Endothelial cell of umbilical vein (primary cell): ENCODE measurements around the gene TRIM56. TPM values are rescaled to one million over a fixed set of nuclear protein-coding genes. Genes with fewer than 3 reads are reported as not detected.
"Not testable (repeated sequence)": the region's sequence is repeated elsewhere in the genome, so short reads cannot be mapped to it uniquely, and the experiment has no call there.

ENCODE experiments used
- BruUV-seq: library from RNA; stranded (reverse); fragments of 400-500 nt; replicated peaks from 2 replicates; lab custom pipeline; 2021; lab: Mats Ljungman, UMichigan
- CTCF ChIA-PET: fragments of 300-600, 350-600 bp; sonication (Branson Sonifier 250); formaldehyde crosslinking; loops from one replicate; lab custom pipeline; 2021; ENCODE audit warnings: antibody characterized with exemption, inconsistent platforms; lab: Charles Lee
- POLR2A ChIA-PET: fragments of 300-600, 350-600 bp; sonication (Branson Sonifier 250); formaldehyde crosslinking; loops from one replicate; lab custom pipeline; 2021; ENCODE audit warnings: antibody characterized with exemption, inconsistent platforms; lab: Charles Lee
- DNase-seq: peaks from one replicate; pipeline ENCODE4 v3.0.0-alpha.2; 2011; ENCODE audit warnings: low read depth, low spot score
- FAIRE-seq: peaks from 2 replicates; lab custom pipeline; 2011; peaks lifted over from hg19 to GRCh38; lab: Jason Lieb, UNC
- H2AFZ ChIP-seq: 2 replicates; pipeline ENCODE4 v1.6.0; 2012; ENCODE audit warnings: low read depth, low read length, control low read depth, inconsistent platforms
- H3K27ac ChIP-seq: 2 replicates; pipeline ENCODE4 v1.5.1; 2011; ENCODE audit warnings: low read depth, mild to moderate bottlenecking, control low read depth, low read length, moderate library complexity; ENCODE audit not compliant: insufficient read depth
- H3K27me3 ChIP-seq, 2 experiments: 2 replicates each; pipeline versions ENCODE4 v1.6.0 to v1.6.1; 2011; ENCODE audit warnings: low read length in 2 of 2, mixed read lengths in 1 of 2; ENCODE audit not compliant: control insufficient read depth in 2 of 2, insufficient read depth in 2 of 2
- H3K36me3 ChIP-seq, 2 experiments: 2 replicates in 1 of 2; 3 replicates in 1 of 2; pipeline ENCODE4 v1.5.1; 2011; ENCODE audit warnings: low read length in 2 of 2, mild to moderate bottlenecking in 1 of 2, moderate library complexity in 1 of 2; ENCODE audit not compliant: control insufficient read depth in 2 of 2, insufficient read depth in 2 of 2; ENCODE audit errors: extremely low read depth in 1 of 2
- H3K4me1 ChIP-seq: 3 replicates; pipeline ENCODE4 v1.5.1; 2011; ENCODE audit warnings: mild to moderate bottlenecking, low read length; ENCODE audit not compliant: control insufficient read depth, insufficient read depth; ENCODE audit errors: extremely low read depth
- H3K4me2 ChIP-seq: 2 replicates; pipeline ENCODE4 v1.6.1; 2011; ENCODE audit warnings: low read length, control low read depth, mixed read lengths; ENCODE audit not compliant: insufficient read depth
- H3K4me3 ChIP-seq, 3 experiments: fragments of 200-600 bp in 1 of 3; sonication (generic), shearing (Covaris generic) in 1 of 3; replicated peaks in 1 of 3; 2 replicates each; pipeline ENCODE4 v1.5.1; 2011 to 2016; ENCODE audit warnings: control low read depth in 3 of 3, low read length in 3 of 3, mild to moderate bottlenecking in 2 of 3, inconsistent platforms in 1 of 3, low read depth in 1 of 3, moderate library complexity in 1 of 3; ENCODE audit not compliant: insufficient read depth in 1 of 3
- H3K79me2 ChIP-seq: 2 replicates; pipeline ENCODE4 v1.6.0; 2012; ENCODE audit warnings: low read length, inconsistent platforms; ENCODE audit not compliant: control insufficient read depth, insufficient read depth
- H3K9ac ChIP-seq: replicated peaks from 2 replicates; pipeline ENCODE3; 2011; ENCODE audit warnings: low read length, control low read depth; ENCODE audit not compliant: insufficient read depth; ENCODE audit errors: extremely low read depth
- H3K9me1 ChIP-seq: replicated peaks from 3 replicates; pipeline ENCODE4 v1.6.0; 2011; ENCODE audit warnings: mild to moderate bottlenecking, low read length; ENCODE audit not compliant: control insufficient read depth, insufficient read depth; ENCODE audit errors: extremely low read depth
- H3K9me3 ChIP-seq: replicated peaks from 2 replicates; pipeline ENCODE4 v1.5.1; 2012; ENCODE audit warnings: low read length, inconsistent platforms; ENCODE audit not compliant: control insufficient read depth, insufficient read depth
- H4K20me1 ChIP-seq: replicated peaks from 2 replicates; pipeline ENCODE3; 2011; ENCODE audit warnings: mild to moderate bottlenecking, low read length; ENCODE audit not compliant: control insufficient read depth, insufficient read depth; ENCODE audit errors: extremely low read depth
- EZH2 ChIP-seq: IDR thresholded peaks from 2 replicates; pipeline ENCODE4 v1.6.1; 2012; ENCODE audit warnings: borderline replicate concordance, low read depth, mild to moderate bottlenecking, moderate library complexity, low read length, inconsistent platforms; ENCODE audit not compliant: severe bottlenecking
- JUN ChIP-seq: IDR thresholded peaks from 2 replicates; pipeline ENCODE4 v1.6.1; 2011; ENCODE audit warnings: borderline replicate concordance, low read depth; ENCODE audit not compliant: insufficient read length, insufficient read depth
- MYC ChIP-seq: IDR thresholded peaks from one replicate; pipeline ENCODE4 v1.6.1; 2011; ENCODE audit warnings: mild to moderate bottlenecking, low read depth, low read length
- POLR2A ChIP-seq: IDR thresholded peaks from 2 replicates; pipeline ENCODE4 v1.6.1; 2012; ENCODE audit warnings: low read depth, mild to moderate bottlenecking, control low read depth, low read length
- POLR2AphosphoS5 ChIP-seq: IDR thresholded peaks from 2 replicates; pipeline ENCODE4 v1.6.1; 2012; ENCODE audit warnings: low read depth, mild to moderate bottlenecking, control low read depth, low read length, moderate library complexity; ENCODE audit not compliant: insufficient read depth
- dilution Hi-C: fragments of 300-500 bp; cut with MboI; formaldehyde crosslinking; loops from one replicate; pipeline ENCODE4 v1.15.0; 2019; ENCODE audit warnings: low sequenced_read_pairs; ENCODE audit not compliant: extremely low pct_ligation_motif_present
- intact Hi-C: fragments of 100-400 bp; cut with micrococcal nuclease; formaldehyde crosslinking; loops from one replicate; pipeline ENCODE4 v1.10.0; 2022
- polyA plus RNA-seq, 4 experiments: library from polyadenylated mRNA; depleted of rRNA in 3 of 4; stranded (reverse) in 3 of 4; unstranded in 1 of 4; fragments of >200 nt; gene quantifications; 2 replicates each; pipeline versions ENCODE4 v1.2.1 to v1.2.3, GENCODE V29; 2011 to 2012; ENCODE audit warnings: missing spikeins in 1 of 4
- total RNA-seq: library from RNA; stranded (reverse); gene quantifications from 2 replicates; pipeline ENCODE4 v1.2.3, GENCODE V29; 2021

Gene TRIM56
- total and polyA plus RNA-seq, 2 donors (not counting 3 experiments of a cell fraction or from before 2014, with no cell fraction given), result 2.3 to 25.1 TPM

GRCh38 chr7:101132626-101133600 lies 47.6 kb downstream of the TRIM56 start:
- H3K9me1 ChIP-seq, H3K27me3 ChIP-seq, DNase-seq, H2AFZ ChIP-seq, H4K20me1 ChIP-seq, FAIRE-seq, BruUV-seq, intact Hi-C loops, H3K9me3 ChIP-seq, H3K27ac ChIP-seq, dilution Hi-C loops, H3K4me3 ChIP-seq: not testable (repeated sequence)
- peaks cover 44 to 66% of the 10 kb centered on the region in 2 experiments for H3K36me3 ChIP-seq
- POLR2A ChIA-PET, result interaction anchor here (0.6 to 5.5 kb wide), 13 partner anchors 10 to 960 kb away, joined by 3 to 26 read pairs (median 5); partner anchors contain the start of genes TRIM56 and UFSP1
- peaks cover 35% of the 10 kb centered on the region for H3K79me2 ChIP-seq
- peaks cover 55% of the 10 kb centered on the region for H3K4me1 ChIP-seq
- CTCF ChIA-PET, result interaction anchor here (0.7 to 3.2 kb wide), 7 partner anchors 10 to 60 kb away, joined by 3 to 8 read pairs (median 6); no protein-coding TSS in a partner anchor
- H3K9ac ChIP-seq, result peak overlapping the region; percentile 27
- peak overlapping the region; percentile 63 for H3K4me2 ChIP-seq
- peak; percentile 85 for TF ChIP-seq POLR2AphosphoS5

GRCh38 chr7:101133621-101134398 lies 48.5 kb downstream of the TRIM56 start:
- Histone ChIP-seq H3K4me2 (peak overlapping the region; percentile 14), H4K20me1 (no peaks in the 10 kb centered on the region), H3K9me1 (no peaks in the 10 kb centered on the region), H3K9ac (no peak overlapping the region), H2AFZ (no peak overlapping the region), H3K27ac (no peak overlapping the region), H3K36me3 (peaks cover 35 to 60% of the 10 kb centered on the region in 2 experiments), H3K4me1 (peaks cover 57% of the 10 kb centered on the region), H3K9me3 (no peaks in the 10 kb centered on the region), H3K79me2 (peaks cover 26% of the 10 kb centered on the region), H3K27me3 (no peaks in the 10 kb centered on the region), H3K4me3 (peak overlapping the region in 1 of 3 experiments; percentile 7)
- intact Hi-C loops (no loop called here), dilution Hi-C loops (no loop called here)
- TF ChIP-seq MYC, result no peak
- TF ChIP-seq JUN, result no peak
- TF ChIP-seq POLR2A, result peak; percentile 91
- peak; percentile 97 for TF ChIP-seq POLR2AphosphoS5
- TF ChIP-seq EZH2, result no peak
- POLR2A ChIA-PET, result interaction anchor here (0.6 to 5.5 kb wide), 12 partner anchors 11 to 244 kb away, joined by 3 to 26 read pairs (median 6); partner anchors contain the start of genes TRIM56 and UFSP1
- no peak for FAIRE-seq
- BruUV-seq, result no TSS peak
- CTCF ChIA-PET, result interaction anchor here (0.9 to 3.2 kb wide), 6 partner anchors 10 to 59 kb away, joined by 3 to 12 read pairs (median 6); no protein-coding TSS in a partner anchor
- no peak for DNase-seq
